ENCODE data around the gene HAP1. TPM values are rescaled to one million over a fixed set of nuclear protein-coding genes. Genes with fewer than 3 reads are reported as not detected.

Gene HAP1
- total RNA-seq, 1 experiment from 2014 or later, result 2.5 TPM

DNA sequence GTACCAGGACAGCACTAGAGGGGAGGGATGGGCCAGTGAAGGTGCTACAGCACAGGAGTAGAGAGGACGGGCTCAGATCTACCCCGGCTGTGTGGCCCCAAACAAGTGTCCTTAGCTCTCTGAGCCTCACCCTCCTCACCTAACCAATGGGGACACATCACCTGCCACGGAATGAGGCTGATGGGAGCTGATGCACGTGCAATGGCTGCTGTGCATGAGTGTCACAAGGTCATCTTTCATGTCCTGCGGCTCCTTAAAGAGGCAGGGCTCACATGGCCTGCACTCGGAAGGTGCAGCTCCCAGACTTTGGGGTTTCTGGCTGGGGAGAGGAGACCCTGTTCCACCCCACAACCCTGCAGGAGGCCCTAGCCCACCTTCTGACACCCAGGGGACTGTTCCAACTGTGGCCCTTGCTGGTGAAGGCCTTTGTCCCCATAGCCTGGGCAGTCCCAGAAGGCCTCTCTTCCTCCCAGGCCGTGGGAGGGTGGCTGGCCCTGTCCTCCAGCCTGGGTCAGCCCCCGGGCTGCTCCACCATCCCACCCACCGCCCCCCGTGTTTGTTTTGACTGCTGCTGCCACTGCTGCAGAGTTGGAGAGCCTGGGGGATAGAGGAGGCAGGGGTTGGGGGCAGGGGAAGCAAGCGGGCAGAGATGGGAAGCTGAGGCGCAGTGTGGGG is 10.5 kb downstream of the HAP1 start:
- H3K9me3 Mint-ChIP-seq, result peaks cover 0 to 2% of the 10 kb centered on the region in 2 experiments; a peak in 1 of 5 replicates
- H3K4me1 Mint-ChIP-seq, result peaks cover 6 to 13% of the 10 kb centered on the region in 2 experiments
- no peaks in the 10 kb centered on the region for H3K79me2 ChIP-seq (ENCODE audit: insufficient read depth, low read length)
- H2BK120ac ChIP-seq (ENCODE audit: low read depth, low read length, poor library complexity, severe bottlenecking), result no peak overlapping the region
- H3K27me3 ChIP-seq (ENCODE audit: insufficient read depth, low read length), result no peaks in the 10 kb centered on the region
- peaks cover 16% of the 10 kb centered on the region for H3K27me3 Mint-ChIP-seq (ENCODE audit: low read depth)
- no peak overlapping the region for H4K5ac ChIP-seq (ENCODE audit: insufficient read length, low read depth, low read length)
- no peak overlapping the region for H2BK12ac ChIP-seq (ENCODE audit: insufficient read length, low read depth, low read length)
- H3K4me1 ChIP-seq (ENCODE audit: insufficient read depth, low read length), result no peaks in the 10 kb centered on the region
- no peak overlapping the region for H3K56ac ChIP-seq (ENCODE audit: insufficient read length, low read depth, low read length)
- H3K4ac ChIP-seq (ENCODE audit: low read depth, low read length), result no peak overlapping the region
- no peak overlapping the region for H4K8ac ChIP-seq (replicated peaks; ENCODE audit: insufficient read length, low read depth, low read length)
- H2BK15ac ChIP-seq (ENCODE audit: low read depth, low read length), result no peak overlapping the region
- H3K27ac Mint-ChIP-seq, result no peak overlapping the region
- no peak overlapping the region for H3T11ph ChIP-seq (ENCODE audit: low read length)
- H3K18ac ChIP-seq (ENCODE audit: insufficient read length, low read depth, low read length), result no peak overlapping the region
- peaks cover 2% of the 10 kb centered on the region for H4K20me1 ChIP-seq (ENCODE audit: control insufficient read depth, insufficient read depth, insufficient read length)
- TF ChIP-seq, protein P1, sequence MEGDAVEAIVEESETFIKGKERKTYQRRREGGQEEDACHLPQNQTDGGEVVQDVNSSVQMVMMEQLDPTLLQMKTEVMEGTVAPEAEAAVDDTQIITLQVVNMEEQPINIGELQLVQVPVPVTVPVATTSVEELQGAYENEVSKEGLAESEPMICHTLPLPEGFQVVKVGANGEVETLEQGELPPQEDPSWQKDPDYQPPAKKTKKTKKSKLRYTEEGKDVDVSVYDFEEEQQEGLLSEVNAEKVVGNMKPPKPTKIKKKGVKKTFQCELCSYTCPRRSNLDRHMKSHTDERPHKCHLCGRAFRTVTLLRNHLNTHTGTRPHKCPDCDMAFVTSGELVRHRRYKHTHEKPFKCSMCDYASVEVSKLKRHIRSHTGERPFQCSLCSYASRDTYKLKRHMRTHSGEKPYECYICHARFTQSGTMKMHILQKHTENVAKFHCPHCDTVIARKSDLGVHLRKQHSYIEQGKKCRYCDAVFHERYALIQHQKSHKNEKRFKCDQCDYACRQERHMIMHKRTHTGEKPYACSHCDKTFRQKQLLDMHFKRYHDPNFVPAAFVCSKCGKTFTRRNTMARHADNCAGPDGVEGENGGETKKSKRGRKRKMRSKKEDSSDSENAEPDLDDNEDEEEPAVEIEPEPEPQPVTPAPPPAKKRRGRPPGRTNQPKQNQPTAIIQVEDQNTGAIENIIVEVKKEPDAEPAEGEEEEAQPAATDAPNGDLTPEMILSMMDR (conservative IDR thresholded peaks at IDR 0.05), result no peak
- H2BK5ac ChIP-seq (ENCODE audit: insufficient read length, low read length), result no peak overlapping the region
- no peak overlapping the region for H3K4me2 ChIP-seq (ENCODE audit: insufficient read depth, insufficient read length, low read length)
- H3K23me2 ChIP-seq (ENCODE audit: insufficient read length, low read depth, low read length, poor library complexity, severe bottlenecking), result no peaks in the 10 kb centered on the region
- H4K91ac ChIP-seq (ENCODE audit: insufficient read length, low read depth, low read length), result no peak overlapping the region
- no peaks in the 10 kb centered on the region; a peak in 2 of 7 replicates for H3K36me3 Mint-ChIP-seq (ENCODE audit: insufficient read depth in 1 of 3, low read depth in 3 of 3)
- H3K14ac ChIP-seq (ENCODE audit: insufficient read depth, low read length), result no peak overlapping the region
- no peak overlapping the region for H3K9ac ChIP-seq (ENCODE audit: extremely low read depth, insufficient read length, low read length)
- H3K9me3 ChIP-seq (ENCODE audit: control insufficient read depth, low read depth, low read length), result no peaks in the 10 kb centered on the region
- DNase-seq, result no peak
- H3K23ac ChIP-seq (ENCODE audit: insufficient read length, low read depth, low read length), result no peak overlapping the region
- no peak overlapping the region for H2AK5ac ChIP-seq (ENCODE audit: insufficient read length, low read length)
- H2BK20ac ChIP-seq (ENCODE audit: low read depth, low read length, poor library complexity, severe bottlenecking), result no peak overlapping the region
- H3K4me3 Mint-ChIP-seq, result no peak overlapping the region
- H3K79me1 ChIP-seq (ENCODE audit: insufficient read depth, low read depth, low read length, poor library complexity, severe bottlenecking), result no peaks in the 10 kb centered on the region
- no peak overlapping the region for H2AFZ ChIP-seq (ENCODE audit: low read length)
- no peak overlapping the region for H3K27ac ChIP-seq (ENCODE audit: insufficient read length, low read depth, low read length)
- WGBS (ENCODE audit: extremely low coverage, insufficient read length, low lambda C conversion rate), result no CpG with 5 or more reads among the region's 12 CpGs
